Endodermal cell (in vitro differentiated cells): ENCODE measurements around the gene SLC3A2. TPM values are rescaled to one million over a fixed set of nuclear protein-coding genes. Genes with fewer than 3 reads are reported as not detected.

Experiments
- DNase-seq: peaks from one replicate; pipeline ENCODE4 v3.0.0-alpha.2; 2017
- H3K27ac ChIP-seq: 2 replicates; pipeline ENCODE4 v1.5.1; 2013; ENCODE audit warnings: mild to moderate bottlenecking, low read depth, low read length, moderate library complexity
- H3K27me3 ChIP-seq: 2 replicates; pipeline ENCODE4 v1.6.1; 2013; ENCODE audit warnings: mild to moderate bottlenecking, low read length, moderate library complexity; ENCODE audit not compliant: insufficient read depth, control insufficient read depth, poor library complexity, severe bottlenecking
- H3K36me3 ChIP-seq: 2 replicates; pipeline ENCODE4 v1.7.0; 2013; ENCODE audit warnings: mild to moderate bottlenecking, low read length, moderate library complexity; ENCODE audit not compliant: control insufficient read depth, insufficient read depth
- H3K4me1 ChIP-seq: one replicate; pipeline ENCODE4 v1.7.0; 2013; ENCODE audit warnings: low read length; ENCODE audit not compliant: control insufficient read depth, insufficient read depth
- H3K4me3 ChIP-seq: 2 replicates; pipeline ENCODE4 v1.5.1; 2013; ENCODE audit warnings: mild to moderate bottlenecking, low read length, moderate library complexity
- H3K9ac ChIP-seq: 2 replicates; pipeline ENCODE4 v1.6.1; 2013; ENCODE audit warnings: mild to moderate bottlenecking, low read length, moderate library complexity; ENCODE audit not compliant: poor library complexity, severe bottlenecking; ENCODE audit errors: extremely low read depth
- H3K9me3 ChIP-seq: 2 replicates; pipeline ENCODE4 v1.6.1; 2013; ENCODE audit warnings: mild to moderate bottlenecking, low read length, moderate library complexity; ENCODE audit not compliant: control insufficient read depth
- H3K27ac Mint-ChIP-seq: 2 replicates; pipeline ENCODE4 v1.8.0; 2020; ENCODE audit warnings: mixed read lengths
- H3K27me3 Mint-ChIP-seq: 2 replicates; pipeline ENCODE4 v1.8.0; 2021; ENCODE audit warnings: mild to moderate bottlenecking, mixed read lengths; ENCODE audit not compliant: insufficient read depth
- H3K36me3 Mint-ChIP-seq: 2 replicates; pipeline ENCODE4 v1.8.0; 2020; ENCODE audit warnings: low read depth, mixed read lengths
- H3K4me1 Mint-ChIP-seq: 2 replicates; pipeline ENCODE4 v1.8.0; 2020; ENCODE audit warnings: mixed read lengths
- H3K4me3 Mint-ChIP-seq: 2 replicates; pipeline ENCODE4 v1.8.0; 2020; ENCODE audit warnings: mild to moderate bottlenecking, moderate library complexity, mixed read lengths
- H3K9me3 Mint-ChIP-seq: 2 replicates; pipeline ENCODE4 v1.8.0; 2020; ENCODE audit warnings: mild to moderate bottlenecking, mixed read lengths
- CTCF ChIP-seq: fragments of 200-600 bp; sonication (generic); conservative IDR thresholded peaks from 2 replicates; pipeline ENCODE4 v1.5.0; 2021; ENCODE audit warnings: antibody characterized with exemption, mild to moderate bottlenecking
- WGBS, 2 experiments: methylation state at CpG; one replicate each; pipeline versions ENCODE4 v1.1.5 to v1.1.7; 2013; ENCODE audit warnings: missing lambda C conversion rate in 2 of 2, mixed read lengths in 1 of 2; ENCODE audit not compliant: insufficient coverage in 1 of 2, insufficient read length in 1 of 2; 5-methylcytosine and 5-hydroxymethylcytosine counted together
- total RNA-seq, 2 donors: library from RNA; stranded (reverse); fragmentation: NEBNext Ultra II Directional in 1 of 2; extraction: Animal tissue kit (Norgen Biotek cat#: 25700) in 1 of 2; gene quantifications; 2 replicates in 1 of 2; 3 replicates in 1 of 2; pipeline ENCODE4 v1.2.1, GENCODE V29; 2021

The SLC3A2 gene
- total RNA-seq, 2 donors from 2014 or later: 438 to 488 TPM

DNA sequence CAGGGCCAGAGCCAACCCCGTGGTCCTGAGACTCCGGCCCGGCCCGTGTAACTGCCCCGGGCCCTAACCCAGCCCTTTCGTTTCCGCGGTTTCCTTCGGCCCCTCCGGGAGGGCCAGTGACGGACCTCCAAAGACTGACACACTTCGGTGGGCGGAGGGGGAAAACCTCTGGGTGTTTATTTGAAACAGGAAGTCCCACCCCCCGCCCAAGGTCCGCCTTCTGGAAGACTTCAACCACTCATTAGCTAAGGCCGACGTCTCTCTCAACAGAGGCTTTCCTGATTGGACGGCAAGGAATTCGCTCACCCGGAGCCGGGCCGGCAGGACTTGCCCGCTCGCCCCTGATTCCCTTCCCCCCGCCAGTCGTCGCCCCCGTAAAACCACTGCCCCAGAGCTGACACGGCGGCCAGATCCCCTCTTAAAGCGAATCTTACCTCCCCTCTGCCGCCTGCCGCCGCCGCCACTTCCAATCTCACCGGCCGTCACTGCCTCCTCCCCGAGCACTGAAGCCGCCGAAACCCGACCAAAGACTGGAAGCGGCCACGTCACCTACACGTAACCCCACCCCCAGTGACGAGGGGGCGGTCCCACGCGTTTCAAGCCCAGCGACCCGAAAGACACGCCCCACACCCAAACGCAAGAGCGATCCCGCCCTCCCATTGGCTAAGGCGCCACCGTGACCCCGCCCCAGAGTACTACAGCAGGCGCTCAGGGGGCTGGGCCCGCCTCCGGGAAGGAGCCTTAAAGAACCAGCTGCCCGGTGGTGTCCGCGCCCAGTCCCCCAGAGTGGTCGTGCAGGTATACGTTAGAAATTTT, 49.0 kb upstream of the SLC3A2 start, which contains the start of gene STX5:
STX5 (minus strand) TSS at position 532 of the 816 bp plus-strand sequence. CDS start 808 bp downstream, outside the sequence.
- TF ChIP-seq CTCF: no peak
- Mint-ChIP-seq H3K4me1 (peaks cover 20% of the 10 kb centered on the region), H3K27ac (peak within 1 kb of the TSS; percentile 100), H3K4me3 (peak within 1 kb of the TSS; percentile 99), H3K27me3 (no peaks in the 10 kb centered on the region), H3K36me3 (peaks cover 46% of the 10 kb centered on the region), H3K9me3 (peaks cover 2% of the 10 kb centered on the region)
- peaks cover 2% of the 10 kb centered on the region for H3K4me1 ChIP-seq
- H3K36me3 ChIP-seq: peaks cover 55% of the 10 kb centered on the region
- peak within 1 kb of the TSS; percentile 97 for H3K27ac ChIP-seq
- H3K4me3 ChIP-seq: peak within 1 kb of the TSS; percentile 98
- H3K9me3 ChIP-seq: no peaks in the 10 kb centered on the region
- no peaks in the 10 kb centered on the region for H3K27me3 ChIP-seq
- peak; percentile 100 for DNase-seq
- peak within 1 kb of the TSS; percentile 96 for H3K9ac ChIP-seq
- 0% methylated on average over 9 to 65 of the region's 65 CpGs for WGBS, 2 experiments

GRCh38 chr11:62832336-62833234, 48.1 kb upstream of the SLC3A2 start, which contains the start of gene TEX54:
TSS of gene TEX54 (minus strand) at chr11:62832841.
- Histone ChIP-seq H3K4me1 (peaks cover 2% of the 10 kb centered on the region), H3K4me3 (peak within 1 kb of the TSS; percentile 98), H3K27ac (peak within 1 kb of the TSS; percentile 97), H3K9me3 (no peaks in the 10 kb centered on the region), H3K27me3 (no peaks in the 10 kb centered on the region), H3K9ac (peak within 1 kb of the TSS; percentile 96), H3K36me3 (peaks cover 49% of the 10 kb centered on the region)
- Mint-ChIP-seq H3K27ac (peak within 1 kb of the TSS; percentile 100), H3K27me3 (no peaks in the 10 kb centered on the region), H3K36me3 (peaks cover 40% of the 10 kb centered on the region), H3K4me1 (peaks cover 20% of the 10 kb centered on the region), H3K9me3 (no peaks in the 10 kb centered on the region), H3K4me3 (peak within 1 kb of the TSS; percentile 99)
- WGBS, 2 experiments: 4 to 19% methylated on average over 22 to 40 of the region's 40 CpGs
- no peak for TF ChIP-seq CTCF
- DNase-seq: no peak

- H3K4me1 ChIP-seq: no peaks in the 10 kb centered on the region
- no peak overlapping the region for H3K27ac ChIP-seq
- H3K9ac ChIP-seq: no peak overlapping the region
- no peaks in the 10 kb centered on the region for H3K27me3 Mint-ChIP-seq
- peaks cover 35% of the 10 kb centered on the region for H3K36me3 Mint-ChIP-seq
- no peak for DNase-seq
- H3K4me3 Mint-ChIP-seq: no peak overlapping the region
- H3K9me3 ChIP-seq: no peaks in the 10 kb centered on the region
- H3K4me3 ChIP-seq: no peak overlapping the region
- 92 to 93% methylated on average over 6 to 8 of the region's 8 CpGs for WGBS, 2 experiments
- H3K36me3 ChIP-seq: peaks cover 44% of the 10 kb centered on the region
- H3K9me3 Mint-ChIP-seq: no peaks in the 10 kb centered on the region
- H3K4me1 Mint-ChIP-seq: peaks cover 21% of the 10 kb centered on the region
- no peak for TF ChIP-seq CTCF
- no peaks in the 10 kb centered on the region for H3K27me3 ChIP-seq
- H3K27ac Mint-ChIP-seq: no peak overlapping the region
Measured at GRCh38 chr11:62835336-62835735, 45.4 kb upstream of the SLC3A2 start.
